ENCODE results near the gene NR1H2. TPM values are rescaled to one million over a fixed set of nuclear protein-coding genes. Genes with fewer than 3 reads are reported as not detected.

The NR1H2 gene
- total and polyA plus RNA-seq, 2 experiments from 2014 or later = 32.9 to 70.2 TPM

- TF ChIP-seq ETS1 (IDR thresholded peaks at IDR 0.05) = no peak
- TF ChIP-seq STAT1 (IDR thresholded peaks at IDR 0.05; ENCODE audit: unreplicated experiment) = no peak
- no peak for TF ChIP-seq REST (IDR thresholded peaks at IDR 0.05; ENCODE audit: unreplicated experiment)
Observed at GRCh38 chr19:50384685-50385535, 8.7 kb downstream of the NR1H2 start (continued).

DNA sequence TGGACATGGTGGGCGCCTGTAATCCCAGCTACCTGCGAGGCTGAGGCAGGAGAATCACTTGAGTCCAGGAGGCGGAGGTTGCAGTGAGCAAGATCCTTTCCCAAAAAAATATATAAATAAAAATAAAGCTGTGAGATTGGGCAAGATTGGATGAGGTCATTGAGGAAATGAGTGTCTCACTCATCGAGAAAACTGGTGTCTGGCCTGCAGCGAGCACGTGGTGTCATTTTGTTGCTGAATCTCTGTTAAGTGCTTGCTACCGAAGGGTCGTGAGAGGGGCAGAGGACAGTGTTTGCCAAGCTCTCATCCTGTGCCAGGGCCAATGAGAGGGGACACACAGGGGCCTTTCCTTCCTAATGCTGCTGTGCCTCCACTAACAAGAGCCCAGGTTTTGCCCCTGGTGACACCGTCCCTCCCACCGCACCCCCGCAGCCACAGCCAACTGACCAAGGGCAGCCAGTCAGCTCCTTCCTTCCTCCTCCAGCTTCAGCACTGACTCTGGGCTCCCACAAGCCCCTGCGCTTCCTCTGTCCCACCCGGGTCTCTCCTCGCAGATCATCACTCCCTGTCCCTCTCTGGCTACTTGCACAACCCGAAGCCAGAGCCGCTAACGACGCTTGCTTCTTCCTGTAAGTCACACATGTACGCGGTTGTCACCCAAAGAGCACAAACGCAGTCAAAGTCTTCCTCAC lies 11.1 kb downstream of the NR1H2 start:
- Mint-ChIP-seq H3K36me3 (ENCODE audit: low read depth) (peaks cover 66% of the 10 kb centered on the region), H3K27ac (peak overlapping the region; percentile 46; the same call in 1 of the 2 replicates), H3K9me3 (peaks cover 23% of the 10 kb centered on the region), H3K27me3 (ENCODE audit: insufficient read depth, low read depth, poor library complexity) (peaks cover 16% of the 10 kb centered on the region), H3K4me3 (peak overlapping the region; percentile 1; the same call in 1 of the 3 replicates), H3K4me1 (peaks cover 21% of the 10 kb centered on the region)
- H3F3A ChIP-seq (replicated peaks; ENCODE audit: low read depth) = peaks cover 6% of the 10 kb centered on the region
- no peaks in the 10 kb centered on the region for H3K27me3 ChIP-seq (ENCODE audit: insufficient read depth)
- peaks cover 8% of the 10 kb centered on the region for H4K20me1 ChIP-seq (replicated peaks; ENCODE audit: insufficient read depth)
- peaks cover 19% of the 10 kb centered on the region for H3K36me3 ChIP-seq (ENCODE audit: insufficient read depth)
- no peak overlapping the region for H3K4me3 ChIP-seq
- H3K9me2 ChIP-seq (ENCODE audit: insufficient read depth) = no peaks in the 10 kb centered on the region
- H3K4me1 ChIP-seq (ENCODE audit: insufficient read depth) = peaks cover 18% of the 10 kb centered on the region
- ATAC-seq (no peak), DNase-seq (ENCODE audit: low spot score) (no peak)
- peaks cover 67% of the 10 kb centered on the region for H3K79me2 ChIP-seq (replicated peaks; ENCODE audit: insufficient read depth)
- no peak overlapping the region for H3K27ac ChIP-seq (ENCODE audit: low read depth)
- H3K4me2 ChIP-seq = no peak overlapping the region
- H2AFZ ChIP-seq = no peak overlapping the region
- TF ChIP-seq ZNF331 (CRISPR knock-in tag; IDR thresholded peaks at IDR 0.05; ENCODE audit: low read depth) = no peak
- no peak for TF ChIP-seq STAT1 (IDR thresholded peaks at IDR 0.05; ENCODE audit: unreplicated experiment)
- TF ChIP-seq JUNB (IDR thresholded peaks at IDR 0.05; ENCODE audit: unreplicated experiment) = no peak
- TF ChIP-seq EZH2phosphoT487 (IDR thresholded peaks at IDR 0.05; ENCODE audit: unreplicated experiment) = no peak
- no peak for TF ChIP-seq ZNF114 (CRISPR knock-in tag; IDR thresholded peaks at IDR 0.05)
- TF ChIP-seq POLR2AphosphoS5 (IDR thresholded peaks at IDR 0.05; ENCODE audit: low read depth) = no peak
- TF ChIP-seq, protein P1, sequence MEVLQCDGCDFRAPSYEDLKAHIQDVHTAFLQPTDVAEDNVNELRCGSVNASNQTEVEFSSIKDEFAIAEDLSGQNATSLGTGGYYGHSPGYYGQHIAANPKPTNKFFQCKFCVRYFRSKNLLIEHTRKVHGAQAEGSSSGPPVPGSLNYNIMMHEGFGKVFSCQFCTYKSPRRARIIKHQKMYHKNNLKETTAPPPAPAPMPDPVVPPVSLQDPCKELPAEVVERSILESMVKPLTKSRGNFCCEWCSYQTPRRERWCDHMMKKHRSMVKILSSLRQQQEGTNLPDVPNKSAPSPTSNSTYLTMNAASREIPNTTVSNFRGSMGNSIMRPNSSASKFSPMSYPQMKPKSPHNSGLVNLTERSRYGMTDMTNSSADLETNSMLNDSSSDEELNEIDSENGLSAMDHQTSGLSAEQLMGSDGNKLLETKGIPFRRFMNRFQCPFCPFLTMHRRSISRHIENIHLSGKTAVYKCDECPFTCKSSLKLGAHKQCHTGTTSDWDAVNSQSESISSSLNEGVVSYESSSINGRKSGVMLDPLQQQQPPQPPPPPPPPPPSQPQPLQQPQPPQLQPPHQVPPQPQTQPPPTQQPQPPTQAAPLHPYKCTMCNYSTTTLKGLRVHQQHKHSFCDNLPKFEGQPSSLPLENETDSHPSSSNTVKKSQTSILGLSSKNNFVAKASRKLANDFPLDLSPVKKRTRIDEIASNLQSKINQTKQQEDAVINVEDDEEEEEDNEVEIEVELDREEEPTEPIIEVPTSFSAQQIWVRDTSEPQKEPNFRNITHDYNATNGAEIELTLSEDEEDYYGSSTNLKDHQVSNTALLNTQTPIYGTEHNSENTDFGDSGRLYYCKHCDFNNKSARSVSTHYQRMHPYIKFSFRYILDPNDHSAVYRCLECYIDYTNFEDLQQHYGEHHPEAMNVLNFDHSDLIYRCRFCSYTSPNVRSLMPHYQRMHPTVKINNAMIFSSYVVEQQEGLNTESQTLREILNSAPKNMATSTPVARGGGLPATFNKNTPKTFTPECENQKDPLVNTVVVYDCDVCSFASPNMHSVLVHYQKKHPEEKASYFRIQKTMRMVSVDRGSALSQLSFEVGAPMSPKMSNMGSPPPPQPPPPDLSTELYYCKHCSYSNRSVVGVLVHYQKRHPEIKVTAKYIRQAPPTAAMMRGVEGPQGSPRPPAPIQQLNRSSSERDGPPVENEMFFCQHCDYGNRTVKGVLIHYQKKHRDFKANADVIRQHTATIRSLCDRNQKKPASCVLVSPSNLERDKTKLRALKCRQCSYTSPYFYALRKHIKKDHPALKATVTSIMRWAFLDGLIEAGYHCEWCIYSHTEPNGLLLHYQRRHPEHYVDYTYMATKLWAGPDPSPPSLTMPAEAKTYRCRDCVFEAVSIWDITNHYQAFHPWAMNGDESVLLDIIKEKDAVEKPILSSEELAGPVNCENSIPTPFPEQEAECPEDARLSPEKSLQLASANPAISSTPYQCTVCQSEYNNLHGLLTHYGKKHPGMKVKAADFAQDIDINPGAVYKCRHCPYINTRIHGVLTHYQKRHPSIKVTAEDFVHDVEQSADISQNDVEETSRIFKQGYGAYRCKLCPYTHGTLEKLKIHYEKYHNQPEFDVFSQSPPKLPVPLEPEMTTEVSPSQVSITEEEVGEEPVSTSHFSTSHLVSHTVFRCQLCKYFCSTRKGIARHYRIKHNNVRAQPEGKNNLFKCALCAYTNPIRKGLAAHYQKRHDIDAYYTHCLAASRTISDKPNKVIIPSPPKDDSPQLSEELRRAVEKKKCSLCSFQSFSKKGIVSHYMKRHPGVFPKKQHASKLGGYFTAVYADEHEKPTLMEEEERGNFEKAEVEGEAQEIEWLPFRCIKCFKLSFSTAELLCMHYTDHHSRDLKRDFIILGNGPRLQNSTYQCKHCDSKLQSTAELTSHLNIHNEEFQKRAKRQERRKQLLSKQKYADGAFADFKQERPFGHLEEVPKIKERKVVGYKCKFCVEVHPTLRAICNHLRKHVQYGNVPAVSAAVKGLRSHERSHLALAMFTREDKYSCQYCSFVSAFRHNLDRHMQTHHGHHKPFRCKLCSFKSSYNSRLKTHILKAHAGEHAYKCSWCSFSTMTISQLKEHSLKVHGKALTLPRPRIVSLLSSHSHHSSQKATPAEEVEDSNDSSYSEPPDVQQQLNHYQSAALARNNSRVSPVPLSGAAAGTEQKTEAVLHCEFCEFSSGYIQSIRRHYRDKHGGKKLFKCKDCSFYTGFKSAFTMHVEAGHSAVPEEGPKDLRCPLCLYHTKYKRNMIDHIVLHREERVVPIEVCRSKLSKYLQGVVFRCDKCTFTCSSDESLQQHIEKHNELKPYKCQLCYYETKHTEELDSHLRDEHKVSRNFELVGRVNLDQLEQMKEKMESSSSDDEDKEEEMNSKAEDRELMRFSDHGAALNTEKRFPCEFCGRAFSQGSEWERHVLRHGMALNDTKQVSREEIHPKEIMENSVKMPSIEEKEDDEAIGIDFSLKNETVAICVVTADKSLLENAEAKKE (CRISPR knock-in tag; IDR thresholded peaks at IDR 0.05) = no peak
- TF ChIP-seq CREB1 (CRISPR knock-in tag; IDR thresholded peaks at IDR 0.05; ENCODE audit: low read depth) = no peak

All from GM23338 (cell line).